Measurements from ENCODE around the gene UBXN11.

UBXN11 gene

GRCh38 chr1:26281091-26281958 is 25.1 kb downstream of the UBXN11 start:
- H3K4me3 ChIP-seq, result peak overlapping the region; percentile 74 to 88
- H3K4me1 ChIP-seq, result peaks cover 0 to 80% (median 67%) of the 10 kb centered on the region in 4 donors
- no peaks in the 10 kb centered on the region for H3K36me3 ChIP-seq
- H3K27ac ChIP-seq, result peak overlapping the region; percentile 86 to 92
- no peak for TF ChIP-seq CTCF (IDR thresholded peaks at IDR 0.05)
- no peaks in the 10 kb centered on the region for H3K9me3 ChIP-seq
- intact Hi-C loops (cut with DNase I; ENCODE audit: low total_unique reads), result no loop called here
- no peak for DNase-seq
- H3K27me3 ChIP-seq, result no peaks in the 10 kb centered on the region

GRCh38 chr1:26280333-26281042 is 25.9 kb downstream of the UBXN11 start:
- peaks cover 0 to 86% (median 73%) of the 10 kb centered on the region in 4 donors for H3K4me1 ChIP-seq
- H3K27ac ChIP-seq, result peak overlapping the region; percentile 86 to 92
- TF ChIP-seq CTCF (IDR thresholded peaks at IDR 0.05), result no peak
- H3K4me3 ChIP-seq, result peak overlapping the region; percentile 74 to 88
- intact Hi-C loops (cut with DNase I; ENCODE audit: low total_unique reads), result no loop called here
- peak in 1 of 2 donors; percentile 68 for DNase-seq
- no peaks in the 10 kb centered on the region for H3K9me3 ChIP-seq
- no peaks in the 10 kb centered on the region for H3K36me3 ChIP-seq
- no peaks in the 10 kb centered on the region for H3K27me3 ChIP-seq

- Histone ChIP-seq H3K27ac (peak within 1 kb of the TSS; percentile 86 to 92), H3K27me3 (no peaks in the 10 kb centered on the region), H3K36me3 (no peaks in the 10 kb centered on the region), H3K4me3 (peak within 1 kb of the TSS; percentile 74 to 88), H3K9me3 (no peaks in the 10 kb centered on the region), H3K4me1 (peaks cover 0 to 84% (median 71%) of the 10 kb centered on the region in 4 donors)
- peak in 1 of 2 experiments; percentile 19 for TF ChIP-seq CTCF (IDR thresholded peaks at IDR 0.05)
- peak; percentile 90 to 94 for DNase-seq
- intact Hi-C loops (cut with DNase I; ENCODE audit: low total_unique reads), result loop anchor here (5.0 kb wide), 1 partner anchor 1338 kb away; no protein-coding TSS in a partner anchor
Measured at GRCh38 chr1:26279456-26280332, 26.7 kb downstream of the UBXN11 start, which contains the start of gene SH3BGRL3. Gene SH3BGRL3 (plus strand): TSS chr1:26280086. CDS start chr1:26280156, 70 bp downstream.

- no peaks in the 10 kb centered on the region for H3K36me3 ChIP-seq
- peaks cover 0 to 76% (median 63%) of the 10 kb centered on the region in 4 donors for H3K4me1 ChIP-seq
- peak overlapping the region; percentile 86 to 92 for H3K27ac ChIP-seq
- peak overlapping the region; percentile 74 to 88 for H3K4me3 ChIP-seq
- H3K27me3 ChIP-seq, result no peaks in the 10 kb centered on the region
- H3K9me3 ChIP-seq, result no peaks in the 10 kb centered on the region
- TF ChIP-seq CTCF (IDR thresholded peaks at IDR 0.05), result no peak
- peak; percentile 65 to 87 for DNase-seq
- intact Hi-C loops (cut with DNase I; ENCODE audit: low total_unique reads), result loop anchor here (5.0 kb wide), 1 partner anchor 1338 kb away; no protein-coding TSS in a partner anchor
Measured at GRCh38 chr1:26278724-26279455, 27.5 kb downstream of the UBXN11 start.

Measured in tibial artery (tissue), 4 donors.